22Rv1 (cell line): Measurements from ENCODE around the gene SLFNL1.

Experiments
- CTCF ChIP-seq: fragments of 450-650 bp; IDR thresholded peaks from 2 replicates; pipeline ENCODE4 v1.5.1; 2017; ENCODE audit warnings: mild to moderate bottlenecking
- ZFX ChIP-seq: fragments of 450-650 bp; IDR thresholded peaks from 2 replicates; pipeline ENCODE4 v1.6.1; 2017; ENCODE audit warnings: antibody characterized with exemption, borderline replicate concordance

DNA sequence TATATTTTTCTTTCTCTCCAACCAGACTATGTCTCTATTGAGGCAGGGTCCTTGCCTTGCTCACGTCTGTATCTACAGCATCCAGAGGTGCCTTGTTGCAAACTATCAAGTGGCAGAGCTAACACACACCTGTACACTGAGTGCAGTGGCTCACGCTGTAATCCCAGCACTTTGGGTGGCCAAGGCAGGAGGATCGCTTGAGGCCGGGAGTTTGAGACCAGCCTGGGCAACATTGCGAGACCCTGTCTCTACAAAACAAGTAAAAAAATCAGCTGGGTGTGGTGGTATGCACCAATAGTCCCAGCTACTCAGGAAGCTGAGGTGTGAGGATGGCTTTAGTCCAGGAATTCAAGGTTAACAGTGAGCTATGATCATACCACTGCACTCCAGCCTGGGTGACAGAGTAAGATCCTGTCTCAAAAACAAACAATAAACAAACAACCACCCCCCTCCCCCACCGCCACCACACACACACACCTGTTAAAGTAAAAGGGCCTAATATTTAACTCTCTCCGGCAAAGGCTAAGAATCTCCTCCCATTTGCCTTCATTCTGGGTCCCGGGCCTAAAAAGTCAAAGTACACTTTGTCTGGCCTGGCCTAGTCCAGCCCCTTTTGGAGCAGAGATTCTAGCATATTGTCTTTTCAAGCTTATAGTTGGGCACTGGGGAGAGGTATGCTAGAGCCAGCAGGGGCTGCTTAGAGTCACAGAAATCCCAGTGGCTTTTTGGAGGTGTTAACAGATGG lies 9.5 kb upstream of the SLFNL1 start:
- TF ChIP-seq CTCF (no peak), ZFX (no peak)
